SK-N-SH (cell line): ENCODE measurements around the gene SSC4D. TPM values are rescaled to one million over a fixed set of nuclear protein-coding genes. Genes with fewer than 3 reads are reported as not detected.

Experiments used
- CTCF ChIA-PET: fragments of 300-600, 350-600 bp; formaldehyde crosslinking; extraction: SDS; loops from one replicate; lab custom pipeline; 2021; lab: Yijun Ruan, JAX
- POLR2A ChIA-PET: fragments of 350-600 bp; sonication (Branson Sonifier 250); formaldehyde crosslinking; extraction: SDS; loops from one replicate; lab custom pipeline; 2020; ENCODE audit warnings: antibody characterized with exemption, inconsistent platforms; lab: Yijun Ruan, JAX
- DNase-seq: peaks from one replicate; pipeline ENCODE4 v3.0.0; 2012
- H2AFZ ChIP-seq: fragments of 200-600 bp; sonication (generic); 2 replicates; pipeline ENCODE4 v1.8.1; 2016; ENCODE audit warnings: antibody characterized with exemption, mild to moderate bottlenecking, low read depth
- H3F3A ChIP-seq: fragments of 200-600 bp; sonication (generic); replicated peaks from 2 replicates; pipeline ENCODE3; 2016; ENCODE audit warnings: antibody characterized with exemption, mild to moderate bottlenecking; ENCODE audit not compliant: insufficient read depth
- H3K27ac ChIP-seq, 2 experiments: fragments of 200-500 bp in 1 of 2; fragments of 200-600 bp in 1 of 2; sonication (Bioruptor generic) in 1 of 2; sonication (generic), shearing (Covaris generic) in 1 of 2; 2 replicates each; pipeline versions ENCODE4 v1.5.1 to v1.6.1; 2014 to 2016; ENCODE audit warnings: low read depth in 2 of 2, inconsistent platforms in 1 of 2, low read length in 1 of 2, mild to moderate bottlenecking in 1 of 2, mixed read lengths in 1 of 2
- H3K27me3 ChIP-seq: fragments of 200-600 bp; sonication (generic), shearing (Covaris generic); 2 replicates; pipeline ENCODE4 v1.6.1; 2016; ENCODE audit warnings: mixed run types; ENCODE audit not compliant: insufficient read depth
- H3K36me3 ChIP-seq, 2 experiments: fragments of 200-500 bp in 1 of 2; fragments of 200-600 bp in 1 of 2; sonication (Bioruptor generic) in 1 of 2; sonication (generic) in 1 of 2; replicated peaks in 1 of 2; 2 replicates each; pipeline versions ENCODE3 to v1.5.1; 2014 to 2016; ENCODE audit warnings: low read length in 1 of 2, mild to moderate bottlenecking in 1 of 2; ENCODE audit not compliant: insufficient read depth in 2 of 2, control insufficient read depth in 1 of 2
- H3K4me1 ChIP-seq, 2 experiments: fragments of 200-500 bp in 1 of 2; fragments of 200-600 bp in 1 of 2; sonication (Bioruptor generic) in 1 of 2; sonication (generic), shearing (Covaris generic) in 1 of 2; 2 replicates each; pipeline versions ENCODE4 v1.5.1 to v1.6.1; 2014 to 2016; ENCODE audit warnings: low read depth in 1 of 2, low read length in 1 of 2, mixed run types in 1 of 2; ENCODE audit not compliant: insufficient read depth in 2 of 2, control insufficient read depth in 1 of 2
- H3K4me2 ChIP-seq: fragments of 200-600 bp; sonication (generic), shearing (Covaris generic); 2 replicates; pipeline ENCODE4 v1.6.1; 2017; ENCODE audit warnings: mixed run types
- H3K4me3 ChIP-seq, 2 experiments: fragments of 200-500 bp in 1 of 2; fragments of 200-600 bp in 1 of 2; sonication (Bioruptor generic) in 1 of 2; sonication (generic), shearing (Covaris generic) in 1 of 2; 2 replicates each; pipeline versions ENCODE4 v1.5.1 to v1.8.1; 2014 to 2016; ENCODE audit warnings: low read depth in 2 of 2, inconsistent platforms in 1 of 2, low read length in 1 of 2, mild to moderate bottlenecking in 1 of 2, mixed read lengths in 1 of 2, moderate library complexity in 1 of 2
- H3K79me2 ChIP-seq: fragments of 200-600 bp; sonication (generic); 2 replicates; pipeline ENCODE4 v1.8.1; 2017; ENCODE audit warnings: mild to moderate bottlenecking; ENCODE audit not compliant: insufficient read depth
- H3K9ac ChIP-seq: fragments of 200-600 bp; sonication (generic); 2 replicates; pipeline ENCODE4 v1.6.1; 2017; ENCODE audit warnings: mixed run types
- H3K9me2 ChIP-seq: fragments of 200-600 bp; sonication (generic); 2 replicates; pipeline ENCODE4 v1.6.1; 2017; ENCODE audit warnings: mixed run types
- H3K9me3 ChIP-seq: fragments of 200-600 bp; sonication (generic); 2 replicates; pipeline ENCODE4 v1.6.1; 2017; ENCODE audit warnings: mixed run types, mild to moderate bottlenecking, moderate library complexity
- H4K20me1 ChIP-seq: fragments of 200-600 bp; sonication (generic); 2 replicates; pipeline ENCODE4 v1.6.1; 2017; ENCODE audit warnings: mild to moderate bottlenecking, mixed run types; ENCODE audit not compliant: insufficient read depth
- CHD2 ChIP-seq: fragments of 150-350 bp; IDR thresholded peaks from 2 replicates; pipeline ENCODE4 v1.6.1; 2018; ENCODE audit warnings: low read length; ENCODE audit not compliant: partially characterized antibody
- EP300 ChIP-seq, 2 experiments: IDR thresholded peaks; 2 replicates each; pipeline versions ENCODE4 v1.4.0 to v1.6.1; 2012; ENCODE audit warnings: borderline replicate concordance in 1 of 2, low read depth in 1 of 2, low read length in 1 of 2
- GATA2 ChIP-seq: sonication (generic); formaldehyde crosslinking; IDR thresholded peaks from 2 replicates; pipeline ENCODE4 v1.5.0; 2020; ENCODE audit warnings: mild to moderate bottlenecking, missing genetic modification reagents
- IRF3 ChIP-seq: fragments of 150-350 bp; IDR thresholded peaks from 2 replicates; pipeline ENCODE4 v1.6.1; 2016; ENCODE audit warnings: mild to moderate bottlenecking, low read depth, low read length
- JUND ChIP-seq: IDR thresholded peaks from 2 replicates; pipeline ENCODE4 v1.4.0; 2012
- MEF2A ChIP-seq: IDR thresholded peaks from 2 replicates; pipeline ENCODE4 v1.4.0; 2012; ENCODE audit warnings: low read depth, borderline replicate concordance
- MXI1 ChIP-seq: IDR thresholded peaks from 2 replicates; pipeline ENCODE4 v1.6.1; 2012; ENCODE audit warnings: mild to moderate bottlenecking, low read depth, low read length, improper control_type of control experiment
- NFIC ChIP-seq: IDR thresholded peaks from 2 replicates; pipeline ENCODE4 v1.4.0; 2012; ENCODE audit warnings: borderline replicate concordance
- RCOR1 ChIP-seq: fragments of 150-350 bp; IDR thresholded peaks from 2 replicates; pipeline ENCODE4 v1.6.1; 2017; ENCODE audit warnings: antibody characterized with exemption, low read length
- RFX5 ChIP-seq: IDR thresholded peaks from 2 replicates; pipeline ENCODE4 v1.6.1; 2012; ENCODE audit warnings: mild to moderate bottlenecking, improper control_type of control experiment, low read length
- RXRA ChIP-seq: IDR thresholded peaks from 2 replicates; pipeline ENCODE4 v1.4.0; 2012; ENCODE audit warnings: low read depth, mild to moderate bottlenecking, borderline replicate concordance
- SIN3A ChIP-seq: IDR thresholded peaks from 2 replicates; pipeline ENCODE4 v1.6.1; 2012; ENCODE audit warnings: low read depth, mild to moderate bottlenecking, low read length, moderate library complexity, borderline replicate concordance
- TEAD4 ChIP-seq: IDR thresholded peaks from 2 replicates; pipeline ENCODE4 v1.4.0; 2012; ENCODE audit warnings: mild to moderate bottlenecking, borderline replicate concordance; ENCODE audit not compliant: insufficient read depth
- USF1 ChIP-seq: IDR thresholded peaks from 2 replicates; pipeline ENCODE4 v1.4.0; 2012; ENCODE audit warnings: low read depth, borderline replicate concordance
- WGBS: methylation state at CpG from one replicate; pipeline ENCODE4 v1.1.6; 2017; ENCODE audit warnings: low lambda C conversion rate; 5-methylcytosine and 5-hydroxymethylcytosine counted together
- polyA plus RNA-seq, 3 experiments: library from polyadenylated mRNA; depleted of rRNA; stranded (reverse); fragments of >200 nt; gene quantifications; 2 replicates each; pipeline ENCODE4 v1.2.3, GENCODE V29; 2012
- TF ChIP-seq, protein P1 (sequence below): IDR thresholded peaks from 2 replicates; pipeline ENCODE4 v1.6.1; 2012; ENCODE audit warnings: mild to moderate bottlenecking, low read depth, low read length, moderate library complexity
- TF ChIP-seq, protein P2 (sequence below): fragments of 150-350 bp; IDR thresholded peaks from 2 replicates; pipeline ENCODE4 v1.6.1; 2017; ENCODE audit warnings: antibody characterized with exemption, low read length, low read depth, borderline replicate concordance
- TF ChIP-seq, protein P3 (sequence below): IDR thresholded peaks from 2 replicates; pipeline ENCODE4 v1.4.0; 2012; ENCODE audit warnings: low read depth

Gene SSC4D
- polyA plus RNA-seq, 1 of the 3 experiments (the other 2 are of a cell fraction): 2.0 TPM

- ChIA-PET CTCF (interaction anchor here (0.8 kb wide), 2 partner anchors 13 to 90 kb away, joined by 3 read pairs; no protein-coding TSS in a partner anchor), POLR2A (no interaction called here)
- peaks cover 13% of the 10 kb centered on the region for H3F3A ChIP-seq
- no peak within 1 kb of the TSS for H3K9ac ChIP-seq
- no peaks in the 10 kb centered on the region for H3K79me2 ChIP-seq
- no peaks in the 10 kb centered on the region for H3K9me3 ChIP-seq
- no peak within 1 kb of the TSS for H3K27ac ChIP-seq
- TF ChIP-seq MXI1: no peak
- no peak for TF ChIP-seq CHD2
- TF ChIP-seq EP300 (IDR thresholded peaks at IDR 0.05; ENCODE audit: borderline replicate concordance in 1 of 2, low read depth in 1 of 2, low read length in 1 of 2): no peak
- TF ChIP-seq IRF3: no peak
- TF ChIP-seq SIN3A: no peak
- TF ChIP-seq JUND: no peak
- TF ChIP-seq, protein P1, sequence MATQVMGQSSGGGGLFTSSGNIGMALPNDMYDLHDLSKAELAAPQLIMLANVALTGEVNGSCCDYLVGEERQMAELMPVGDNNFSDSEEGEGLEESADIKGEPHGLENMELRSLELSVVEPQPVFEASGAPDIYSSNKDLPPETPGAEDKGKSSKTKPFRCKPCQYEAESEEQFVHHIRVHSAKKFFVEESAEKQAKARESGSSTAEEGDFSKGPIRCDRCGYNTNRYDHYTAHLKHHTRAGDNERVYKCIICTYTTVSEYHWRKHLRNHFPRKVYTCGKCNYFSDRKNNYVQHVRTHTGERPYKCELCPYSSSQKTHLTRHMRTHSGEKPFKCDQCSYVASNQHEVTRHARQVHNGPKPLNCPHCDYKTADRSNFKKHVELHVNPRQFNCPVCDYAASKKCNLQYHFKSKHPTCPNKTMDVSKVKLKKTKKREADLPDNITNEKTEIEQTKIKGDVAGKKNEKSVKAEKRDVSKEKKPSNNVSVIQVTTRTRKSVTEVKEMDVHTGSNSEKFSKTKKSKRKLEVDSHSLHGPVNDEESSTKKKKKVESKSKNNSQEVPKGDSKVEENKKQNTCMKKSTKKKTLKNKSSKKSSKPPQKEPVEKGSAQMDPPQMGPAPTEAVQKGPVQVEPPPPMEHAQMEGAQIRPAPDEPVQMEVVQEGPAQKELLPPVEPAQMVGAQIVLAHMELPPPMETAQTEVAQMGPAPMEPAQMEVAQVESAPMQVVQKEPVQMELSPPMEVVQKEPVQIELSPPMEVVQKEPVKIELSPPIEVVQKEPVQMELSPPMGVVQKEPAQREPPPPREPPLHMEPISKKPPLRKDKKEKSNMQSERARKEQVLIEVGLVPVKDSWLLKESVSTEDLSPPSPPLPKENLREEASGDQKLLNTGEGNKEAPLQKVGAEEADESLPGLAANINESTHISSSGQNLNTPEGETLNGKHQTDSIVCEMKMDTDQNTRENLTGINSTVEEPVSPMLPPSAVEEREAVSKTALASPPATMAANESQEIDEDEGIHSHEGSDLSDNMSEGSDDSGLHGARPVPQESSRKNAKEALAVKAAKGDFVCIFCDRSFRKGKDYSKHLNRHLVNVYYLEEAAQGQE: no peak
- no peak for TF ChIP-seq RFX5
- TF ChIP-seq RCOR1: no peak
- no peak for TF ChIP-seq RXRA
- no peak for TF ChIP-seq USF1
- TF ChIP-seq MEF2A: no peak
- TF ChIP-seq GATA2: no peak
- no peak for TF ChIP-seq TEAD4
- TF ChIP-seq, protein P2, sequence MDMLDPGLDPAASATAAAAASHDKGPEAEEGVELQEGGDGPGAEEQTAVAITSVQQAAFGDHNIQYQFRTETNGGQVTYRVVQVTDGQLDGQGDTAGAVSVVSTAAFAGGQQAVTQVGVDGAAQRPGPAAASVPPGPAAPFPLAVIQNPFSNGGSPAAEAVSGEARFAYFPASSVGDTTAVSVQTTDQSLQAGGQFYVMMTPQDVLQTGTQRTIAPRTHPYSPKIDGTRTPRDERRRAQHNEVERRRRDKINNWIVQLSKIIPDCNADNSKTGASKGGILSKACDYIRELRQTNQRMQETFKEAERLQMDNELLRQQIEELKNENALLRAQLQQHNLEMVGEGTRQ: no peak
- TF ChIP-seq, protein P3, sequence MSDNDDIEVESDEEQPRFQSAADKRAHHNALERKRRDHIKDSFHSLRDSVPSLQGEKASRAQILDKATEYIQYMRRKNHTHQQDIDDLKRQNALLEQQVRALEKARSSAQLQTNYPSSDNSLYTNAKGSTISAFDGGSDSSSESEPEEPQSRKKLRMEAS: no peak
- TF ChIP-seq NFIC: no peak
- H3K36me3 ChIP-seq: no peaks in the 10 kb centered on the region
- 83% methylated on average over 7 of the region's 10 CpGs for WGBS
- no peaks in the 10 kb centered on the region for H3K4me1 ChIP-seq
- H3K27me3 ChIP-seq: no peaks in the 10 kb centered on the region
- DNase-seq: no peak
- no peak within 1 kb of the TSS for H3K4me3 ChIP-seq
- H3K4me2 ChIP-seq: no peak within 1 kb of the TSS
- H4K20me1 ChIP-seq: no peaks in the 10 kb centered on the region
- H2AFZ ChIP-seq: no peak within 1 kb of the TSS
- H3K9me2 ChIP-seq: no peaks in the 10 kb centered on the region
Observed at GRCh38 chr7:76424413-76425111, 15.1 kb upstream of the SSC4D start, which contains the start of gene ZP3. TSS of gene ZP3 (plus strand) at chr7:76424950. CDS start at chr7:76424965, 15 bp downstream.
